Measurements from ENCODE around the gene TP63. TPM values are rescaled to one million over a fixed set of nuclear protein-coding genes. Genes with fewer than 3 reads are reported as not detected.

The TP63 gene
- total RNA-seq, 1 experiment from 2014 or later, result not detected

GRCh38 chr3:189799366-189799765 lies 168.2 kb downstream of the TP63 start:
- H2BK12ac ChIP-seq (ENCODE audit: insufficient read length, low read depth, low read length), result no peak overlapping the region
- H3K79me2 ChIP-seq (ENCODE audit: insufficient read depth, low read length), result no peaks in the 10 kb centered on the region
- no peak overlapping the region for H3K4me3 Mint-ChIP-seq
- H3K9me3 ChIP-seq (ENCODE audit: control insufficient read depth, low read depth, low read length), result no peaks in the 10 kb centered on the region
- H2BK20ac ChIP-seq (ENCODE audit: low read depth, low read length, poor library complexity, severe bottlenecking), result no peak overlapping the region
- DNase-seq, result no peak
- no peak overlapping the region for H3K14ac ChIP-seq (ENCODE audit: insufficient read depth, low read length)
- H3K23me2 ChIP-seq (ENCODE audit: insufficient read length, low read depth, low read length, poor library complexity, severe bottlenecking), result no peaks in the 10 kb centered on the region
- H3K27me3 Mint-ChIP-seq (ENCODE audit: low read depth), result peaks cover 86% of the 10 kb centered on the region
- H2BK120ac ChIP-seq (ENCODE audit: low read depth, low read length, poor library complexity, severe bottlenecking), result no peak overlapping the region
- H4K8ac ChIP-seq (replicated peaks; ENCODE audit: insufficient read length, low read depth, low read length), result no peak overlapping the region
- no peak overlapping the region for H3T11ph ChIP-seq (ENCODE audit: low read length)
- no peak overlapping the region for H3K23ac ChIP-seq (ENCODE audit: insufficient read length, low read depth, low read length)
- no peak overlapping the region for H4K91ac ChIP-seq (ENCODE audit: insufficient read length, low read depth, low read length)
- no peaks in the 10 kb centered on the region for H3K36me3 Mint-ChIP-seq (ENCODE audit: insufficient read depth in 1 of 3, low read depth in 3 of 3)
- H3K4me1 Mint-ChIP-seq, result peaks cover 0 to 8% of the 10 kb centered on the region in 2 experiments; a peak in 1 of 4 replicates
- no peak overlapping the region for H2AFZ ChIP-seq (ENCODE audit: low read length)
- peaks cover 2% of the 10 kb centered on the region; the same call in 1 of the 2 replicates for H3K27me3 ChIP-seq (ENCODE audit: insufficient read depth, low read length)
- H3K27ac ChIP-seq (ENCODE audit: insufficient read length, low read depth, low read length), result no peak overlapping the region
- no peaks in the 10 kb centered on the region for H4K20me1 ChIP-seq (ENCODE audit: control insufficient read depth, insufficient read depth, insufficient read length)
- no peak overlapping the region for H4K5ac ChIP-seq (ENCODE audit: insufficient read length, low read depth, low read length)
- no peaks in the 10 kb centered on the region for H3K9me3 Mint-ChIP-seq
- no peak overlapping the region for H3K4ac ChIP-seq (ENCODE audit: low read depth, low read length)
- no CpG with 5 or more reads among the region's 1 CpG for WGBS (ENCODE audit: extremely low coverage, insufficient read length, low lambda C conversion rate)
- H3K4me2 ChIP-seq (ENCODE audit: insufficient read depth, insufficient read length, low read length), result no peak overlapping the region
- H2BK5ac ChIP-seq (ENCODE audit: insufficient read length, low read length), result no peak overlapping the region
- H3K18ac ChIP-seq (ENCODE audit: insufficient read length, low read depth, low read length), result no peak overlapping the region
- TF ChIP-seq CTCF (conservative IDR thresholded peaks at IDR 0.05), result no peak
- no peak overlapping the region for H2AK5ac ChIP-seq (ENCODE audit: insufficient read length, low read length)
- no peaks in the 10 kb centered on the region for H3K4me1 ChIP-seq (ENCODE audit: insufficient read depth, low read length)
- no peak overlapping the region for H2BK15ac ChIP-seq (ENCODE audit: low read depth, low read length)
- no peak overlapping the region for H3K27ac Mint-ChIP-seq
- no peak overlapping the region for H3K9ac ChIP-seq (ENCODE audit: extremely low read depth, insufficient read length, low read length)
- no peak overlapping the region for H3K56ac ChIP-seq (ENCODE audit: insufficient read length, low read depth, low read length)
- H3K79me1 ChIP-seq (ENCODE audit: insufficient read depth, low read depth, low read length, poor library complexity, severe bottlenecking), result no peaks in the 10 kb centered on the region

Data from H9 (cell line).